HepG2 (cell line): Measurements from ENCODE around the gene ZNF79. TPM values are rescaled to one million over a fixed set of nuclear protein-coding genes. Genes with fewer than 3 reads are reported as not detected.
A peak's percentile ranks its signal among the peaks of the same experiment; 100 is the strongest.

Experiments
- ATAC-seq: fragments of 200-7000 bp; cut with Tn5 transposase; 3 replicates; pipeline ENCODE4 v1.9.1; 2020; ENCODE audit warnings: mild to moderate bottlenecking, moderate library complexity
- BruUV-seq: library from RNA; stranded (reverse); fragments of 400-500 nt; replicated peaks from 2 replicates; lab custom pipeline; 2021; lab: Mats Ljungman, UMichigan
- CTCF ChIA-PET: fragments of 300-600 bp; formaldehyde crosslinking; extraction: SDS; loops from one replicate; lab custom pipeline; 2021; ENCODE audit warnings: low total read pairs, inconsistent platforms, low intra/inter-chr PET ratio; lab: Yijun Ruan, JAX
- POLR2A ChIA-PET: fragments of 350-600 bp; sonication (Branson Sonifier 250); formaldehyde crosslinking; loops from one replicate; lab custom pipeline; 2020; ENCODE audit warnings: antibody characterized with exemption, inconsistent platforms; lab: Yijun Ruan, JAX
- DNase-seq: peaks from one replicate; pipeline ENCODE4 v3.0.0-alpha.2; 2015; ENCODE audit warnings: low spot score
- FAIRE-seq: peaks from 3 replicates; lab custom pipeline; 2011; peaks lifted over from hg19 to GRCh38; lab: Jason Lieb, UNC
- H2AFZ ChIP-seq: one replicate; pipeline ENCODE4 v1.6.1; 2011; ENCODE audit warnings: low read length, inconsistent platforms
- H3K27ac ChIP-seq: fragments of 300-600 bp; 3 replicates; pipeline ENCODE4 v1.8.0; 2011; ENCODE audit warnings: mixed run types, mild to moderate bottlenecking, mixed read lengths, low read length, inconsistent platforms; ENCODE audit not compliant: insufficient read depth; ENCODE audit errors: extremely low read length
- H3K27me3 ChIP-seq, 2 experiments: fragments of 200-600 bp in 1 of 2; 2 replicates in 1 of 2; 3 replicates in 1 of 2; pipeline versions ENCODE4 v1.6.0 to v1.8.0; 2011; ENCODE audit warnings: low read length in 2 of 2, mild to moderate bottlenecking in 2 of 2, moderate library complexity in 2 of 2, inconsistent platforms in 1 of 2; ENCODE audit not compliant: insufficient read depth in 2 of 2, control insufficient read depth in 1 of 2
- H3K36me3 ChIP-seq, 2 experiments: fragments of 200-600 bp in 1 of 2; replicated peaks in 1 of 2; 2 replicates in 1 of 2; 3 replicates in 1 of 2; pipeline versions ENCODE4 v1.5.1 to v1.8.0; 2011; ENCODE audit warnings: low read length in 2 of 2, inconsistent platforms in 1 of 2; ENCODE audit not compliant: insufficient read depth in 2 of 2, control insufficient read depth in 1 of 2
- H3K4me1 ChIP-seq: 2 replicates; pipeline ENCODE4 v1.5.1; 2012; ENCODE audit warnings: low read length, inconsistent platforms; ENCODE audit not compliant: insufficient read depth
- H3K4me2 ChIP-seq: 2 replicates; pipeline ENCODE4 v1.6.0; 2011; ENCODE audit warnings: low read depth, low read length, inconsistent platforms
- H3K4me3 ChIP-seq, 3 experiments: fragments of 200-600 bp in 1 of 3; sonication (generic), shearing (Covaris generic) in 1 of 3; replicated peaks in 1 of 3; 2 replicates each; pipeline ENCODE4 v1.5.1; 2011 to 2016; ENCODE audit warnings: low read length in 3 of 3, inconsistent platforms in 2 of 3, low read depth in 2 of 3, mild to moderate bottlenecking in 2 of 3, control low read depth in 1 of 3, mixed read lengths in 1 of 3; ENCODE audit not compliant: insufficient read depth in 1 of 3
- H3K79me2 ChIP-seq: one replicate; pipeline ENCODE4 v1.6.1; 2011; ENCODE audit warnings: low read length, inconsistent platforms; ENCODE audit not compliant: insufficient read depth
- H3K9ac ChIP-seq: 2 replicates; pipeline ENCODE4 v1.6.0; 2011; ENCODE audit warnings: mild to moderate bottlenecking, low read depth, low read length, inconsistent platforms; ENCODE audit not compliant: insufficient read depth
- H3K9me3 ChIP-seq: 2 replicates; pipeline ENCODE4 v1.5.1; 2012; ENCODE audit warnings: mild to moderate bottlenecking, low read length
- H4K20me1 ChIP-seq: 2 replicates; pipeline ENCODE4 v1.6.0; 2011; ENCODE audit warnings: inconsistent platforms, mild to moderate bottlenecking, low read length, moderate library complexity; ENCODE audit not compliant: insufficient read depth
- AGO2 ChIP-seq: fragments of 200-400 bp; formaldehyde crosslinking; optimal IDR thresholded peaks from 2 replicates; pipeline ENCODE3; 2017; ENCODE audit warnings: mild to moderate bottlenecking, low read depth, low read length, moderate library complexity
- AKNA ChIP-seq: sonication (generic); formaldehyde crosslinking; IDR thresholded peaks from 2 replicates; pipeline ENCODE4 v1.4.0; 2020; ENCODE audit warnings: missing genetic modification reagents, borderline replicate concordance
- ATF7 ChIP-seq, 2 experiments: fragments of 450-650 bp in 1 of 2; sonication (generic) in 1 of 2; formaldehyde crosslinking in 1 of 2; IDR thresholded peaks; 2 replicates each; pipeline versions ENCODE4 v1.4.0 to v1.6.1; 2016 to 2020; ENCODE audit warnings: antibody characterized with exemption in 1 of 2, mild to moderate bottlenecking in 1 of 2, missing genetic modification reagents in 1 of 2
- KLF16 ChIP-seq, 2 experiments: sonication (generic) in 1 of 2; formaldehyde crosslinking in 1 of 2; IDR thresholded peaks; 2 replicates each; pipeline versions ENCODE4 v1.6.1 to v1.8.0; 2016 to 2023; ENCODE audit warnings: missing genetic modification reagents in 2 of 2, missing compliant biosample characterization in 1 of 2
- ZNF33B ChIP-seq: sonication (generic); formaldehyde crosslinking; IDR thresholded peaks from 2 replicates; pipeline ENCODE4 v1.5.1; 2020; ENCODE audit warnings: mild to moderate bottlenecking, missing genetic modification reagents
- WGBS: methylation state at CpG from one replicate; pipeline ENCODE4 v1.1.6; 2017; ENCODE audit warnings: low lambda C conversion rate; 5-methylcytosine and 5-hydroxymethylcytosine counted together
- in situ Hi-C: cut with HindIII; loops from 2 replicates; pipeline ENCODE4 v1.10.0; 2017; ENCODE audit warnings: low pct_unique_long_range_greater_than_20kb; ENCODE audit not compliant: extremely low pct_ligation_motif_present
- intact Hi-C: fragments of 100-400 bp; cut with micrococcal nuclease; formaldehyde crosslinking; loops from one replicate; pipeline ENCODE4 v1.10.0; 2022; ENCODE audit not compliant: unreplicated experiment
- polyA plus RNA-seq, 8 experiments: library from polyadenylated mRNA; depleted of rRNA in 3 of 8; stranded (reverse) in 7 of 8; unstranded in 1 of 8; fragments of >200 nt; fragmentation: Illumina TruSeq in 4 of 8; extraction: Trizol in 4 of 8; gene quantifications; 2 replicates each; pipeline versions ENCODE4 v1.2.1 to v1.2.3, GENCODE V29; 2011 to 2016; ENCODE audit warnings: low read depth in 4 of 8, missing spikeins in 1 of 8, mixed read lengths in 1 of 8; ENCODE audit not compliant: insufficient read depth in 1 of 8
- total RNA-seq, 5 experiments: library from RNA; depleted of rRNA; stranded (reverse); fragments of >200 nt; fragmentation: Illumina TruSeq; extraction: Trizol; gene quantifications; 2 replicates each; pipeline ENCODE4 v1.2.3, GENCODE V29; 2016; ENCODE audit warnings: low read depth in 1 of 5

The ZNF79 gene
- total and polyA plus RNA-seq, 2 of the 13 experiments (the other 11 are each of a cell fraction or from before 2014, with no cell fraction given) = 3.7 to 8.1 TPM

DNA sequence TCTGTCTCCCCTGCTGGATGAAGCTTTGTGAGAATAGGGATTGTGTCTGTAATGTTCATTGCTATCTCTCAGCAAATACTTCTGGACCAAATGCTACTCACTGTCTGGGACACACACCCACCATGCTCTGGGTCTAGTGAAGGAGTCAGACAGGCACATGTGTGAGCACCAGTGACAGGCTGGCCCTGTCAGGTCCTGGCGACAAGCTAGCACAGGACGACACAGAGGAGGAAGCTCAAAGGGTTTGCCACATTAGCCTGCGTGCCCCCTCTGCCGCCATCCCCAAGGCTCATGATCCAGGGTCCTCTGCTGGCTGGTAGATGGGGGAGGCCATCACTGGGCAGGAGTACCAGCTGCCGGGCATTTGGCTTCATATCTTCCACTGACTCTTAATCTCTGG is 50.4 kb downstream of the ZNF79 start (continued):
- TF ChIP-seq AKNA (CRISPR knock-in tag) = no peak
- TF ChIP-seq ATF7 (IDR thresholded peaks at IDR 0.05) = no peak
- TF ChIP-seq ATF7 (CRISPR knock-in tag; IDR thresholded peaks at IDR 0.05) = no peak
- TF ChIP-seq ZNF33B (CRISPR knock-in tag) = no peak

DNA sequence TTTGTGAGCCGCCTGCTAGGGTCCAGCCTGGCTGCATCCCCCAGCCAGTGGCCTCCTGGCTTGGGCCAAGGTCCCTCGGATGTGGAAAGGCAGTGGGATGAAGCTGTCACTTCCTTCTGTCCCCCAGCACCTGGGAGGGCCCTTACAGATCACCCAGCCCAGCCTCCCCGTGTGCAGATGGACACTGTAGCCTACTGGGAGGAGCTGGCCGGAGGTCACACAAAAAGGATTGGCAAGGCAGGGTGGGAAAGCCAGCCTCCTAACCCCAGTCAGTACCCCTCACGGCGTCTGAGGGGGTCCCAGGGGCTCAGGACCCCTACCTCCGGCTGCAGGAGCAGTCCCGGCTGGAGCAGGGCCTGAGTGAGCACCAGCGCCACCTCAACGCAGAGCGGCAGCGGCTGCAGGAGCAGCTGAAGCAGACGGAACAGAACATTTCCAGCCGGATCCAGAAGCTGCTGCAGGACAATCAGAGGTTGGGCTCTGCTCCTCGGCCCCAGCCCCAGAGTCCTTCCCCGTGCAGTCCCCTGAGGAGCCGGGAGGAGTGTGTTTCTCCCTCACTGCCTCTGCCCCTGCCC is 55.4 kb downstream of the ZNF79 start:
- H3K4me1 ChIP-seq = no peaks in the 10 kb centered on the region
- ChIA-PET POLR2A (no interaction called here), CTCF (no interaction called here)
- no TSS peak for BruUV-seq
- DNase-seq (no peak), ATAC-seq (no peak), FAIRE-seq (no peak)
- no peak overlapping the region for H3K4me2 ChIP-seq
- 0 out of 2 replicates have a peak, but pooled peaks cover 3% of the 10 kb centered on the region for H4K20me1 ChIP-seq
- H3K4me3 ChIP-seq = no peak overlapping the region
- H3K27ac ChIP-seq = no peak overlapping the region
- 91% methylated on average over 14 of the region's 17 CpGs for WGBS
- no peak overlapping the region for H3K9ac ChIP-seq
- peaks cover 9 to 44% of the 10 kb centered on the region in 2 experiments; a peak in 4 of 5 replicates for H3K36me3 ChIP-seq
- H3K79me2 ChIP-seq = no peaks in the 10 kb centered on the region
- intact Hi-C loops = no loop called here
- no peaks in the 10 kb centered on the region for H3K9me3 ChIP-seq
- in situ Hi-C loops = no loop called here
- no peaks in the 10 kb centered on the region for H3K27me3 ChIP-seq
- TF ChIP-seq KLF16 (CRISPR knock-in tag; IDR thresholded peaks at IDR 0.05) = no peak
- TF ChIP-seq AGO2 = peak; percentile 31
- no peak overlapping the region for H2AFZ ChIP-seq
